HepG2 (cell line): ENCODE data around the gene HNRNPF. TPM values are rescaled to one million over a fixed set of nuclear protein-coding genes. Genes with fewer than 3 reads are reported as not detected.
A peak's percentile ranks its signal among the peaks of the same experiment; 100 is the strongest.

Source experiments
- ARNTL ChIP-seq: sonication (generic); formaldehyde crosslinking; IDR thresholded peaks from 2 replicates; pipeline ENCODE4 v1.4.0; 2020; ENCODE audit warnings: mild to moderate bottlenecking, missing genetic modification reagents
- CEBPG ChIP-seq: IDR thresholded peaks from 2 replicates; pipeline ENCODE4 v1.6.1; 2016
- CENPT ChIP-seq: sonication (generic); formaldehyde crosslinking; IDR thresholded peaks from 2 replicates; pipeline ENCODE4 v1.8.0; 2022; ENCODE audit warnings: low read depth, mild to moderate bottlenecking, moderate library complexity, missing genetic modification reagents
- DR1 ChIP-seq: sonication (generic); formaldehyde crosslinking; IDR thresholded peaks from 2 replicates; pipeline ENCODE4 v1.8.0; 2021; ENCODE audit warnings: mild to moderate bottlenecking, missing genetic modification reagents, inconsistent platforms
- FOXK1 ChIP-seq: sonication (generic); formaldehyde crosslinking; IDR thresholded peaks from 2 replicates; pipeline ENCODE4 v1.4.0; 2020; ENCODE audit warnings: low read depth, missing genetic modification reagents, borderline replicate concordance
- GLI4 ChIP-seq: sonication (generic); formaldehyde crosslinking; IDR thresholded peaks from 2 replicates; pipeline ENCODE4 v1.5.1; 2020; ENCODE audit warnings: missing genetic modification reagents, mild to moderate bottlenecking, moderate library complexity, borderline replicate concordance
- GRHL1 ChIP-seq: sonication (generic); formaldehyde crosslinking; conservative IDR thresholded peaks from 2 replicates; pipeline ENCODE4 v1.8.0; 2022; ENCODE audit warnings: missing genetic modification reagents
- HDAC1 ChIP-seq: sonication (generic); formaldehyde crosslinking; IDR thresholded peaks from 2 replicates; pipeline ENCODE4 v1.5.1; 2020; ENCODE audit warnings: mild to moderate bottlenecking, missing genetic modification reagents
- HNF4A ChIP-seq: sonication (generic); formaldehyde crosslinking; IDR thresholded peaks from 2 replicates; pipeline ENCODE4 v1.4.0; 2020; ENCODE audit warnings: missing genetic modification reagents
- KDM4B ChIP-seq: sonication (generic); formaldehyde crosslinking; IDR thresholded peaks from 2 replicates; pipeline ENCODE4 v1.4.0; 2020; ENCODE audit warnings: missing genetic modification reagents
- KLF11 ChIP-seq: IDR thresholded peaks from 2 replicates; pipeline ENCODE4 v1.6.1; 2016; ENCODE audit warnings: missing compliant biosample characterization
- KMT2B ChIP-seq: IDR thresholded peaks from 2 replicates; pipeline ENCODE4 v1.6.1; 2016; ENCODE audit warnings: missing genetic modification reagents, missing compliant biosample characterization
- MLLT10 ChIP-seq: sonication (generic); formaldehyde crosslinking; IDR thresholded peaks from 2 replicates; pipeline ENCODE4 v1.4.0; 2020; ENCODE audit warnings: missing genetic modification reagents
- RARA ChIP-seq: IDR thresholded peaks from 2 replicates; pipeline ENCODE4 v1.6.1; 2016; ENCODE audit warnings: missing genetic modification reagents, missing compliant biosample characterization
- ZBTB38 ChIP-seq: sonication (generic); formaldehyde crosslinking; IDR thresholded peaks from 2 replicates; pipeline ENCODE4 v1.5.1; 2020; ENCODE audit warnings: mild to moderate bottlenecking, missing genetic modification reagents
- ZNF281 ChIP-seq: sonication (generic); formaldehyde crosslinking; IDR thresholded peaks from 2 replicates; pipeline ENCODE4 v1.4.0; 2020; ENCODE audit warnings: missing genetic modification reagents, borderline replicate concordance
- ZNF674 ChIP-seq: sonication (generic); formaldehyde crosslinking; IDR thresholded peaks from 2 replicates; pipeline ENCODE4 v1.5.0; 2020; ENCODE audit warnings: low read depth, mild to moderate bottlenecking, missing genetic modification reagents
- polyA plus RNA-seq, 8 experiments: library from polyadenylated mRNA; depleted of rRNA in 3 of 8; stranded (reverse) in 7 of 8; unstranded in 1 of 8; fragments of >200 nt; fragmentation: Illumina TruSeq in 4 of 8; extraction: Trizol in 4 of 8; gene quantifications; 2 replicates each; pipeline versions ENCODE4 v1.2.1 to v1.2.3, GENCODE V29; 2011 to 2016; ENCODE audit warnings: low read depth in 4 of 8, missing spikeins in 1 of 8, mixed read lengths in 1 of 8; ENCODE audit not compliant: insufficient read depth in 1 of 8
- total RNA-seq, 5 experiments: library from RNA; depleted of rRNA; stranded (reverse); fragments of >200 nt; fragmentation: Illumina TruSeq; extraction: Trizol; gene quantifications; 2 replicates each; pipeline ENCODE4 v1.2.3, GENCODE V29; 2016; ENCODE audit warnings: low read depth in 1 of 5
- TF ChIP-seq, protein P1 (sequence below): sonication (generic); formaldehyde crosslinking; IDR thresholded peaks from 2 replicates; pipeline ENCODE4 v1.5.0; 2020; ENCODE audit warnings: missing genetic modification reagents
- TF ChIP-seq, protein P2 (sequence below): sonication (generic); formaldehyde crosslinking; conservative IDR thresholded peaks from 2 replicates; pipeline ENCODE4 v1.4.0; 2020; ENCODE audit warnings: missing genetic modification reagents
- TF ChIP-seq, protein P3 (sequence below): conservative IDR thresholded peaks from 2 replicates; pipeline ENCODE4 v1.6.1; 2018; ENCODE audit warnings: missing genetic modification reagents

Gene HNRNPF
- total and polyA plus RNA-seq, 2 of the 13 experiments (the other 11 are each of a cell fraction or from before 2014, with no cell fraction given) = 166 to 308 TPM

DNA sequence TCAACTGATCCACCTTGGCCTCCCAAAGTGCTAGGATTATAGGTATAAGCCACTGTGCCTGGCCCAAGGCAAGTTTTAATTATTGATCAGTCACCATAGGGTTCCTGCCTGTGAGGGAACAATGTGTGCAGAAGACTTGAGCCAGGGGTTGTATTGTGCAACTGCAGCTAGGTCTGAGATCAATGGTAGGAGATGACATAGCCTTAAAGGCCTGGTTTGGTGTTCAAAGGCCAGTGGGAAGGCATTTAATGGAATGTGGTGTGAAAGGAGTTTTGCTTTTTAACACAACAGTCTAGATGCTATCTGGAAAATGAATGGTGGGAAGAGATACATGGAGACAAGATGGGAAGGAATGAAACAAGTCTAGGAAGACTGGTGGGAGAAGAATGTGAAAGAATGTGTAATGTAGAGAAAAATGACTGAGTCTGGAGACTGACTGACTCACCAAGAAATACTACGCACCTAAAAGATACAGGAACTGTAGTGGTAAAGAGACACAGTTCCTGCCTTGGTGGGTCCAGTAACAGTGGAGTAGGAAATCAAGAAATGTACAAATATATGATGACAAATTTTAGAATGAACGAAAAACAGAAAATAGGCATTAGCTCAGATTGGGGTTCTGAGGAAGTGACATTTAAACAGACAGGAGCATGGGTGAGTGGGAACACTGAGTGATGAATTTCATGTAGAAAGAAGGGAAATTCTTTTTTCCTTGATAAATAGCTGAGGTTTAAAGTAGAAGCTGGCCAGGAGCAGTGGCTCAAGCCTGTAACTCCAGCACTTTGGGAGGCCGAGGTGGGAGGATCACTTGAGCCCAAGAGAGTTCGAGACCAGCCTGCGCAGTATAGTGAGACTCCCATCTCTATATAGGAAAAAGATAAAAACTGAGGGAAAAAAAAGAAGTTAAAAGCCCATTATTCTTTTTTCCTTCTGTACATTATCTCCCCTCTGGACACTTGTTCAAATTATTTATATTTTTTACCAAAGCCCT is 9.4 kb downstream of the HNRNPF start (continued):
- TF ChIP-seq, protein P1, sequence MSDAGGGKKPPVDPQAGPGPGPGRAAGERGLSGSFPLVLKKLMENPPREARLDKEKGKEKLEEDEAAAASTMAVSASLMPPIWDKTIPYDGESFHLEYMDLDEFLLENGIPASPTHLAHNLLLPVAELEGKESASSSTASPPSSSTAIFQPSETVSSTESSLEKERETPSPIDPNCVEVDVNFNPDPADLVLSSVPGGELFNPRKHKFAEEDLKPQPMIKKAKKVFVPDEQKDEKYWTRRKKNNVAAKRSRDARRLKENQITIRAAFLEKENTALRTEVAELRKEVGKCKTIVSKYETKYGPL (CRISPR knock-in tag) = no peak
- TF ChIP-seq FOXK1 (CRISPR knock-in tag) = 0 out of 2 replicates have a peak, but pooled peaks have one; percentile 32
- peak; percentile 65 for TF ChIP-seq HDAC1 (CRISPR knock-in tag)
- TF ChIP-seq, protein P2, sequence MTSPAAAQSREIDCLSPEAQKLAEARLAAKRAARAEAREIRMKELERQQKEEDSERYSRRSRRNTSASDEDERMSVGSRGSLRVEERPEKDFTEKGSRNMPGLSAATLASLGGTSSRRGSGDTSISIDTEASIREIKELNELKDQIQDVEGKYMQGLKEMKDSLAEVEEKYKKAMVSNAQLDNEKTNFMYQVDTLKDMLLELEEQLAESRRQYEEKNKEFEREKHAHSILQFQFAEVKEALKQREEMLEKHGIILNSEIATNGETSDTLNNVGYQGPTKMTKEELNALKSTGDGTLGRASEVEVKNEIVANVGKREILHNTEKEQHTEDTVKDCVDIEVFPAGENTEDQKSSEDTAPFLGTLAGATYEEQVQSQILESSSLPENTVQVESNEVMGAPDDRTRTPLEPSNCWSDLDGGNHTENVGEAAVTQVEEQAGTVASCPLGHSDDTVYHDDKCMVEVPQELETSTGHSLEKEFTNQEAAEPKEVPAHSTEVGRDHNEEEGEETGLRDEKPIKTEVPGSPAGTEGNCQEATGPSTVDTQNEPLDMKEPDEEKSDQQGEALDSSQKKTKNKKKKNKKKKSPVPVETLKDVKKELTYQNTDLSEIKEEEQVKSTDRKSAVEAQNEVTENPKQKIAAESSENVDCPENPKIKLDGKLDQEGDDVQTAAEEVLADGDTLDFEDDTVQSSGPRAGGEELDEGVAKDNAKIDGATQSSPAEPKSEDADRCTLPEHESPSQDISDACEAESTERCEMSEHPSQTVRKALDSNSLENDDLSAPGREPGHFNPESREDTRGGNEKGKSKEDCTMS (CRISPR knock-in tag) = no peak
- TF ChIP-seq CENPT (CRISPR knock-in tag) = no peak
- TF ChIP-seq, protein P3, sequence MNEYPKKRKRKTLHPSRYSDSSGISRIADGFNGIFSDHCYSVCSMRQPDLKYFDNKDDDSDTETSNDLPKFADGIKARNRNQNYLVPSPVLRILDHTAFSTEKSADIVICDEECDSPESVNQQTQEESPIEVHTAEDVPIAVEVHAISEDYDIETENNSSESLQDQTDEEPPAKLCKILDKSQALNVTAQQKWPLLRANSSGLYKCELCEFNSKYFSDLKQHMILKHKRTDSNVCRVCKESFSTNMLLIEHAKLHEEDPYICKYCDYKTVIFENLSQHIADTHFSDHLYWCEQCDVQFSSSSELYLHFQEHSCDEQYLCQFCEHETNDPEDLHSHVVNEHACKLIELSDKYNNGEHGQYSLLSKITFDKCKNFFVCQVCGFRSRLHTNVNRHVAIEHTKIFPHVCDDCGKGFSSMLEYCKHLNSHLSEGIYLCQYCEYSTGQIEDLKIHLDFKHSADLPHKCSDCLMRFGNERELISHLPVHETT (CRISPR knock-in tag) = no peak
- peak; percentile 97 for TF ChIP-seq CEBPG
- TF ChIP-seq RARA (CRISPR knock-in tag) = peak; percentile 48; the same call in 1 of the 2 replicates
- TF ChIP-seq KLF11 (CRISPR knock-in tag) = no peak
- no peak for TF ChIP-seq ZBTB38 (CRISPR knock-in tag)
- TF ChIP-seq HNF4A (CRISPR knock-in tag) = peak; percentile 79
- no peak for TF ChIP-seq ZNF674
- no peak for TF ChIP-seq DR1 (CRISPR knock-in tag)
- TF ChIP-seq ARNTL (CRISPR knock-in tag) = peak; percentile 62; the same call in 1 of the 2 replicates
- no peak for TF ChIP-seq KMT2B (CRISPR knock-in tag)
- no peak for TF ChIP-seq GLI4 (CRISPR knock-in tag)
- TF ChIP-seq KDM4B (CRISPR knock-in tag) = no peak
- no peak for TF ChIP-seq ZNF281 (CRISPR knock-in tag)
- no peak for TF ChIP-seq GRHL1 (CRISPR knock-in tag)
- TF ChIP-seq MLLT10 (CRISPR knock-in tag) = no peak
